ENCODE results near the gene SWAP70.

SWAP70 gene

GRCh38 chr11:9651899-9652748 lies 11.8 kb upstream of the SWAP70 start:
- DNase-seq: no peak

DNA sequence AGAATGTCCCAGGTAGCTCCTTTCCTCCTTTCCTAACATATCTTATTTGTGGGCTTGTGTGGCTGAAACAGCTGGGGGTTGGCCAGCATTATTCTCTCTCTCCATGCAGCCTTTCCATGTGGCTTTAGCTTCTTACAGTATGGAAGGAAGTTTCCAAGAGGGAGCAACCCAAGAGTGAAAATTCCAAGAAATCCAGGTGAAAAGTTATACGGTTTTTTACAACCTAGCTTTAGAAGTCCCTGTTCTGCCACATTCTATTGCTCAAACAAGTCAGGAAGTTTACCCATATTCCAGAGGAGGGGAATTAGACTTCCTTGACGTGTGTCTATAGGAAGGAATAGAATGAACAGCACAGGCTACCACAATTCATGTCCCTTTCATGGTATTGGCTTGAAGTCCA lies 10.0 kb upstream of the SWAP70 start:
- DNase-seq: no peak

DNA sequence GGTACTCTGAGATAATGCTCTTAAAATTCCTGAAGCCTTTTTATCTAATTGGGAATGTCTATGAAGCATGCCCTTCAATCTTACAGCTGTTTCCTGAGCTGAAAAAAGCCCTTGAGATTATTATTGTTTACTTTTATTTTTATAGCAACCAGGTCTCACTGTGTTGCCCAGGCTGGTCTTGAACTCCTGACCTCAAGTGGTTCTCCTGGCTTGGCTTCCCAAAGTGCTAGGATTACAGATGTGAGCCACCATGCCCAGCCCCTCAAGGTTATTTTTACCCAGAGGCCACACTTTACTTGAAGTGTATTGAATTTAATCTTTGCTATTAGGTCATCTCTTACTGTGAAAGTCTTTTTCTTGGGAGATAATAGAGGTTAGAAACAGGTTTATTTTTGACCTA lies 7.0 kb upstream of the SWAP70 start:
- DNase-seq: no peak

GRCh38 chr11:9657531-9657930 lies 6.3 kb upstream of the SWAP70 start:
- DNase-seq: no peak

GRCh38 chr11:9660886-9661285 lies 3.0 kb upstream of the SWAP70 start:
- DNase-seq: no peak

DNA sequence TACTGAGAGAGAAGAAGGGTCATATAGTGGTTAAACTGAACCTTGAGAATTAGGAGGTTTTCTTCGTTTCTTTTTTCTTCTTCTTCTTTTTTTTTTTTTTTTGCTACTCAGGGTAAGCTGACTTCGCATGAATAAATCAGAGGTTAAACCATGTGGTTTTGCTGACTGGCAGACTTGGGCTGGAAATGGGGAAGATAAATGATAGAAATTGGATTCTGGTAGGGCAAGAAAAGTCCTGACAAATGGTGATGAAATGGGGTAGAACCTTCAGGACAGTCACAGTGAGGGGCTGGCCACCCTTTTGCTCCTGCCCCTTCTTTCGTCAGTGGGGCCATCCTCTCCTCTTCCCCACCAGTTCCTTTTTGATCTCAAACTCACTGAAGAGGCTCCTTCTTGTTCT lies 1.6 kb upstream of the SWAP70 start:
- DNase-seq: no peak

DNA sequence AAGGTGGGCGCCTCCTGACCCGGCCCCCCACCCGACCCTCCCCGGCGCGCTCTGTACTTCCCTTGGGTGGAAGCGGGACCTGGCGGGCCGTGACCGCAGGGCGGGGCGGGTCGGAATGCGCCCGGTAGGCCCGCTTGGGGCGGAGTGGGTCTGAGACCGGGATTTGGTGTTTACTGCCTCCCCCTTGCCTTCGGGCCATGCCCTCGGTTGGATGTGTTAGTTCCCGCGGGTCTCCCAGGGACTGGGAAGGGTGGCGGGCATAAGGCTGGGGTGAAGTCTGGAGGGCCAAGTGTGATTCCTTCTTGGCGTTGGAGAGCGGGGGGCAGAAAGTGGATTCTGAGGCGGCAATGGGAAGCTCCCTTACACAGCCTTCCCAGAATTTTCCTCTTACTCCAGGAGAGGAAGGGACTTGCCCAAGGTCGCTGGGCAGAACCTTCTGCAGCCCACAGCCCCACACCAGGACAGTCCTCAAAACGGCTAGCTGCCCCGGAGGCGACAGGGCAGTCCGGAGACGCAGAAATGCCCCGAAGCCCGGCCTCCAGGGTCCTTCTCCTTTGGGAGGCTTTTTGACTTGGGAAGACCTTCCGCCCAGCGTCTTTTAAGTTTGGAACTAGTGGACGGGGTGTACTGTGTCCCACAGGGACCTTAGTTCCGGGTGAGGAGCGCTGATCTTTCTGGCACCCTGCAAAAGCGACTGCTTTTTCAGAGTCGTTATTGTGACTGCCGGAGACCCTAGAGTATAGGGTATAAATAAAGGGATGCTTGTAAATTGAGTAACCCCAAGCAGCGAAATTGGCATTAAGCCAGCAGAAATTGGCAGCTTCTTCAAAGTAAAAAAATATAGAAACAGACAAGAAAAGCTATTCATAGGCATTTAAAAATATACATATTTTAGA lies 647 bp downstream of the SWAP70 start:
- DNase-seq: no peak

DNA sequence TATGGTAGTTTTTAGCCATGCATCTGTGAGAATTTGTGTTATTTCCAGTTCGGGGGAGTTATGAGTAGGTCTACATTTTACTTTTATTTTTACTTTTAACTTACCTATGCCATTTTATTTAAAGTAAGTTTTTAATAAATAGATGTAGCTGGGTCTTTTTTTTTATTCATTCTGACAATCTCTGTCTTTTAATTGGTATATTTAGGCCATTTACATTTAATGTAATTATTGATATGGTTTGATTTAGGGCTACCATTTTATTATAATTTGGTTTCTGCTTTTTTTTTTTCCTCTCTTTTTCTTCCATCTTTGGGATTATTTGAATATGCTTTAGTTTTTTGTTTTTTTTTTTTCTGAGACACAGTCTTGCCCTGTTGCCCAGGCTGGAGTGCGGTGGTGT lies 1.9 kb downstream of the SWAP70 start:
- DNase-seq: no peak

DNA sequence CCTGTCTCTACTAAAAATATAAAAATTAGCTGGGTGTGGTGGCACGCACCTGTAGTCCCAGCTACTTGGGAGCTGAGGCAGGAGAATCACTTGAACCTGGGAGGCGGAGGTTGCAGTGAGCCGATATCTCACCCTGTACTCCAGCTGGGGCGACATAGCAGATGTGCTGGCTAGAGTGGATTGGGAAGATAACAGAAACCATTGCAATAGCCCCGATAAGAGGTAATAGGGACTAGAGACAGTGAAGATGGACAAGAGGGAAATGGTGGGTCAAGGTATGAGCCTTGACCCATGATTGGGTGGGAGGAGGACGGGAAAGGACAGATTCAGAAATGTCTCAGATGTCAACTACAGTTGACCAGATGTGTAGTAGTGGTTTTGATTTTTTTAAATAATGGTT lies 6.1 kb downstream of the SWAP70 start:
- DNase-seq: no peak

DNA sequence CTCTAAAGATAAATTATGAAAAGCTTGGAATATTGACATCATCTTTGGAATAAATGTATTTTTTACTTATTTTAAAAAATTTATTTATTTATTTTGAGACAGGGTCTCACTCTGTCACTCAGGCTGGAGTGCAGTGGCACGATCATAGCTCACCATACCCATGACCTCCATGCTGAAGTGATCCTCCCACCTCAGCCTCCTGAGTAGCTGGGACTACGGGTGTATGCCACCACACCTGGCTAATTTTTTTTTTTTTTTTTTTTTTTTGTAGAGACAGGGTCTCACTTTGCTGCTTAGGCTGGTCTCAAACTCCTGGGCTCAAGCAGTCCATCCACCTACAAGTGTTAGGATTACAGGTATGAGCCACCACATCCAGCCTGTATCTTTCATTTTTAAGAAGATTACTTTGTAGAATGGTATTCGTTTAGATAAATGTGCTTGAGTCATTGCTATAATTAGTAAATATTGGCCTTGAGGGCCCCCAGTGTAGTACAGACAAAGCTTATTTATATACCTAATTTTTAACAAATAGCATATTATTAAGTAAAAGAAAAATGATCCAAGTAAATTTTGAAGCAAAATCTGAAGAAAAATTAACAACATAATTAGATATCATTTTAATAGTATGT lies 8.5 kb downstream of the SWAP70 start:
- DNase-seq: no peak

DNA sequence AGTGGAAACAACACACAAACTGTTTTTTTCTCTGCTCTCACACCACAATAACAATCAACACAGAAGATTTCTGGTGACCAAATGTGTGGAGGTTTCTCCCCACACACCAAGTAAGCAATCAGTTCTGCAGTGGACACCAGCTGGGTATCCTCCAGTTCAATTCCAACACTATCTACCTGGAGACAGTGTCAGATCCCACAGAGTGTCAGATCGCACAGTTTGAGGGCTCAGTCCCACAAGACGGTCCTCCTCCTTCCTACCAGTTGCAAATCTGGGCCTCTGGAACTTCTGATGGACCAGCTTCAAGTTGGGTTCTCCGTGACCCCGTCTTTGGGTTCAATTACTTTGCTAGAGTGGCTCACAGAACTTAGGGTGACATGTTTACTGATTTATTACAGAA lies 9.0 kb downstream of the SWAP70 start:
- no peak for DNase-seq

DNA sequence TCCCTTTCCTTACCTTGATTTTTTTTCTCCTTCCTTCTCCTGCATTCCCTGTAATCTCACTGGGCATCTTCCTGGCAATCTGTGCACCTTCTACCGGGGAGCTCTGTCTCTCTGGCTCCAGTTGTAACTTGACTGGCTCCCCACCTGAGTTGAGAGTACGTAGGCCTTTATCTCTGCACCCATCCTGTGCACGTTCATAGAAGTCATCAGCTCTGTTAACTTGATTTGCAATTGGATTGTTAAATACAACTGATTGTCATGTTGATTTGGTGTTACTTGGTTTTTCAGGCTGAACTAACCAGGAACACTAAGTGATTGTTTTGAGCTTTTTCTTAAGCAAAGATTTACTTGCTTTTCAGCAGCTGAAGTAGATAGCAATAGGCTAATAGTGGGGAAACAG lies 11.8 kb downstream of the SWAP70 start:
- no peak for DNase-seq

DNA sequence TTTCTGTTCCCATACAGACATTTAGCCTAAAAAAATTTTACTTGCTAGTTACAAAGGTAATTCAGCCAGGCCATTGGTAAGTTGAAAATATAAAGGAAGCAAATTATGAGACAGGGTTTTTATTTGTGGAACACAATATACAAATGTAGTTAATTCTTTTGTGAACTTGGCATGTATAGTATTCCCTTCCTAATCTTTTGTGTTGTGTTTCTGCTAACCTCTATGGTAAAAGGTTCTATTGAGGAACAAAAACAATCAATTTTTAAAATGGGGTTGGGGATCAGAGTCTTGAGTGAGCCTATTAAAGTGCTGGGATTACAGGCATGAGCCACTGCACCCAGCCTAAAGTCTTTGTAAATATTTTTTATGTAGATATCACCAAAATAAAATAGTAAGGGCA lies 14.1 kb downstream of the SWAP70 start:
- DNase-seq: no peak

DNA sequence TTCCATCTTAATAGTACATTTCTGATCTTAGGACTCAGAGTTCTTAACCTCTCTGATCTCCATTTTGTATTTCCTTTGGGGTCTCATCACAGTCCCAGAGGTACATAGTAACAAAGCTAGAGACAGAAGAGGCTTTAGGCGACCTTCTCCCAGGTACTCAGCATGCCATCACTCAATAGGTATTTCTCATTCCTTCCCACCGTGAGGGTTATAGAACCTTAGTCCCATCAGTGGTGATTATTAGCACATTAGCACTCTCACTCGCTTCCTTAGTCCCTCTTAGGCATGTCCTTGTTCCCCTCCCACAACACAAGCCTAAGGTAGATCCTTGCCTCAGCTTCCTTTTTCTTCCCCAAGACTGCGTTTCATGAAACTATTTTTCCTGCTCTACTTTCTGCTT lies 14.7 kb downstream of the SWAP70 start:
- no peak for DNase-seq

DNA sequence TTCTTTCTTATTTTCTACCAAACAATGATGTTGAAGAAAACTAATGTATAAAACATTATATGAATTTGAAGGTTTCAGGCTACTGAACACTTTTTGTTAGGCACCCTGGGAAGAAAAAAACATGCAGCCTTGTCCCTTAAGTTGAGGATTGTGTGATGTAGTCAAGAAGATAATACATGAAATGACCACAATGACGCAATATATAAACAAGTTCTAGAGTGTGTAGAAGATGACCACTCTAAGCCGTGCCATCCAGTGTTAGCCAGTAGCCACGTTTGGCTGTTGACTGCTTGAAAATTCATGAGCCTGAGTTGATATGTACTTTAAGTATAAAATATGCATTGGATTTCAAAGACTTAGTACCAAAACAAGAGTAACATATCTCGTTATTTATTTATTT lies 16.2 kb downstream of the SWAP70 start:
- no peak for DNase-seq

- DNase-seq: no peak
Observed at GRCh38 chr11:9681583-9682372, 17.9 kb downstream of the SWAP70 start.

GRCh38 chr11:9687711-9688477 lies 24.0 kb downstream of the SWAP70 start:
- DNase-seq: no peak

- no peak for DNase-seq
Observed at GRCh38 chr11:9688716-9689511, 25.0 kb downstream of the SWAP70 start.

GRCh38 chr11:9689721-9690120 lies 25.8 kb downstream of the SWAP70 start:
- no peak for DNase-seq

DNA sequence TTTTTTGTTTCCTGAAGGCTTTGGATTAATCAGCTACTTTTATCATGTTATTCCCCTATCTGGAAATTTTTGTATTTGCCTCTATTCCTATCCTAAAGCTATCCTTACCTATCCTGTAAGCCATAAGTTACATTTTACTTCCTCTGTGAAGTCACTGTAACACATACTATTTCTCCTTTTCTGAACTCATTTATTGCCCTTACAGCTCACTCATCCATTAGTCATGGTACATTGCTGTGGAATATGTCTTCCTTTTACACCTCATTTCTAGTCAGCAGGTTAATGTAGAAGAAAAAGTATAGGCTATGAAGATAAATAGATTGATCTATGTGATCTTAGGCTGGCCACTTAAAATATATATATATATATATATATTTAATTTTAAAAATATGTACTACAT lies 28.0 kb downstream of the SWAP70 start:
- no peak for DNase-seq

DNA sequence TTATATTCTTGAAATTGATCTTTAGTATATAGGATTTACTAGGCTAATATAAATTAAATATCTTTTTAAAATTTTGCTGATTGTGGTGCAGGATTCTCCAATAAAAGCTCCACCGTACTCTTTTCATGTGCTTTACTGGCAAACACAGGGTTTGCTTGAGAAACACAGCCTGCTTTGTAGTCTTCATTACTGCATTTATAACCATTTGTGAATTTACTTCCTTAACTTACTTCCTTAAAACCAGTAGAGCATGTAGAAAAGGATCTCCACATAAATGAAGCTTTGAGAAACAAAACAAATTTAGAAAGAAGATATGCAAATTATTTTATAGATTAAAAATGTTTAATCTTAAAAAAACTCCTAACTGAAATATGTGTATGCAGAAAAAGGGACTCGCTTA lies 28.8 kb downstream of the SWAP70 start:
- no peak for DNase-seq
